ENCODE data around the gene CCDC18.

CCDC18 gene

GRCh38 chr1:93317207-93317606 is 136.7 kb downstream of the CCDC18 start:
- no peak for DNase-seq

DNA sequence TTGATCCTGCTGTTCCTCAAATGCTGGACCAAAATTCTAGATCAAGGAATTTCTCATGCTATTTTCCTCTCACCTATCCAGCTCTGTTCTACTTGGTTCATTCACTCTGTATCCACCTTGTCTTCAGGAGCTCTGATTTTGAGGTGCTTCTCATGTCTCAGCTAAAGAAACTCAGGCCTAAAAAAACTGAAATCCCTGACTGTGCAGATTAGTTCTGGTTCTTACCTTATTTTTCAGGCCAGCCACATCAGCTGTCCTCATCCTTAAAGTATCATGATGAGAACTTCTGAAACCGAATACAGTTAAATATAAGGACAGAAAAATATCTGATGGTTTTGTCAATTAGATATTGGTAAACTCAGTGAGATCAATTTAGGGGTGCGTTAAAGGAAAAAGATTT is 137.4 kb downstream of the CCDC18 start:
- DNase-seq = no peak

DNA sequence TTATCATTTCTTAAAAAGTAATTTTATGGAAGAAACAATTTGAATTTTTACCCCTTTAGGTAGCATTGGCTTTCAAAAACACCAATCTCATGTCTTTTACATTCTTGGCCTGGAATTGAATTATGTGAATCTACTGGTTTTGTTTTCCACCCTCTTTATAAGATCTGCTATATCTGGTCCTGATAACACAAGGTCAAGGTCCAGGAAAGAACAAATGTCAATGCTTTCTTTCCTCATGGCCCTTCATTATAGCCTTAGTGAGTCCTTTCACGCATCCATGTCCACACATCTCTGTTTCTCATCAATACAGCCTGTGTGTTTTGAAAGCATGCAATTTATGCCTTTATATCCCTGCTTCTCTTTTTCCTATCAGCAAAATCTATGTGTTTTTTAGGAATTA is 141.2 kb downstream of the CCDC18 start:
- no peak for DNase-seq

DNA sequence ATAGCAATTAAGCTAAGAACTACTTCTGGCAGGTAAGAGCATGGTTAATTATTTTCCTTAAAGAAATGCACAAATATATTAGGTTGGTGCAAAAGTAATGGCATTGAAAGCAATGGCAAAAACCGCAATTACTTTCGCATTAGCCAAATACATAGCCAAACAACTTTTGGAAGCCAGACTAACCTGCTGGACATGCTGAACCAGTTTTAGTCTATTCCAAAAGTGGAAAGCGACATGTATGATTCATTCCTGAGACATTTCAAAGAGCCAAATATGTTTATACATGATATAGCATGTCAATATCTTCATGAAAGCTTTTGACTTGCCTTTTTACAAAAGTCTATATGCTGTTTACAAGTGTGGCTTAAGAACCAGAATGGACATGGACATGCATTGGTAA is 141.8 kb downstream of the CCDC18 start:
- DNase-seq = no peak

- no peak for DNase-seq
Observed at GRCh38 chr1:93323185-93323820, 142.8 kb downstream of the CCDC18 start.

GRCh38 chr1:93324486-93325464 is 144.3 kb downstream of the CCDC18 start:
- no peak for DNase-seq
